GM21526 (cell line): ENCODE measurements around the gene ALDH1A2.
"Not testable (repeated sequence)": the region's sequence is repeated elsewhere in the genome, so short reads cannot be mapped to it uniquely, and the experiment has no call there.

Source experiments
- ATAC-seq: cut with Tn5 transposase; IDR thresholded peaks from one replicate; pipeline ENCODE4 v1.9.1; 2021; ENCODE audit warnings: moderate library complexity; ENCODE audit not compliant: unreplicated experiment, low FRiP score

ALDH1A2 gene

GRCh38 chr15:58002338-58003126, 63.0 kb downstream of the ALDH1A2 start:
- no peak for ATAC-seq

GRCh38 chr15:57999699-58000098, 65.8 kb downstream of the ALDH1A2 start:
- not testable (repeated sequence) for ATAC-seq

GRCh38 chr15:57996561-57996960, 69.0 kb downstream of the ALDH1A2 start:
- ATAC-seq = no peak

GRCh38 chr15:57994221-57995049, 71.1 kb downstream of the ALDH1A2 start:
- ATAC-seq = no peak

GRCh38 chr15:57993409-57994145, 71.9 kb downstream of the ALDH1A2 start:
- no peak for ATAC-seq

- ATAC-seq = no peak
Observed at GRCh38 chr15:57992761-57993355, 72.7 kb downstream of the ALDH1A2 start.

GRCh38 chr15:57973534-57973933, 92.0 kb downstream of the ALDH1A2 start:
- ATAC-seq = no peak

- no peak for ATAC-seq
Observed at GRCh38 chr15:57972864-57973263, 92.6 kb downstream of the ALDH1A2 start.

- no peak for ATAC-seq
Observed at GRCh38 chr15:57969996-57970395, 95.5 kb downstream of the ALDH1A2 start.

- ATAC-seq = no peak
Observed at GRCh38 chr15:57969355-57969754, 96.2 kb downstream of the ALDH1A2 start.

GRCh38 chr15:57962887-57963286, 102.6 kb downstream of the ALDH1A2 start:
- ATAC-seq = no peak

- ATAC-seq = no peak
Observed at GRCh38 chr15:57961919-57962318, 103.6 kb downstream of the ALDH1A2 start.

GRCh38 chr15:57957113-57957512, 108.4 kb downstream of the ALDH1A2 start:
- ATAC-seq = no peak

GRCh38 chr15:57953874-57954273, 111.6 kb downstream of the ALDH1A2 start:
- ATAC-seq = no peak

GRCh38 chr15:57951328-57951932, 114.1 kb downstream of the ALDH1A2 start:
- no peak for ATAC-seq

- no peak for ATAC-seq
Observed at GRCh38 chr15:57950381-57950946, 115.0 kb downstream of the ALDH1A2 start.

- ATAC-seq = no peak
Observed at GRCh38 chr15:57949374-57949943, 116.1 kb downstream of the ALDH1A2 start.

- ATAC-seq = no peak
Observed at GRCh38 chr15:57948351-57949289, 116.9 kb downstream of the ALDH1A2 start.
